ENCODE measurements around the gene MED12L.

The MED12L gene

GRCh38 chr3:151182349-151183079, 97.0 kb downstream of the MED12L start:
- DNase-seq: no peak

DNA sequence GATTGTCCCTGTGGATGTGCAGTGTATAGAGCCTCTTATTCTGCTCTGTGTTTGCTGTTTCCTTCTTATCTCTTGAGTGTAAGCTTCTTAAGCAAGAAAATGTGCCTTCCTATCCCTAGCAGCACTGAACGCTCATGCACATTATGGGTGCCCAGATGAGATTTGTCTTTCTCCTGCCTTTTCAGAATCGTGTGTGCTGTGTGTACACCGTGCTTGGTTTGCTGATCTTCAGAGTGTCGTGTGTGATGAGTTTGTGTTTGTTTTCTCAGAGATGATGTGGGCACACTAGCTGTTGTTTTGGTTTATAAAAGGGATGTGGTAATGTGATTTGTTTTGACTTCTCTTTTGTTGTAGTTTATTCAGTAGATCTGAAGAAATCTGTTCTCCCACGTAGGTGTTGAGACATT, 97.8 kb downstream of the MED12L start:
- DNase-seq: no peak

- DNase-seq: no peak
Observed at GRCh38 chr3:151191095-151191494, 105.6 kb downstream of the MED12L start.

DNA sequence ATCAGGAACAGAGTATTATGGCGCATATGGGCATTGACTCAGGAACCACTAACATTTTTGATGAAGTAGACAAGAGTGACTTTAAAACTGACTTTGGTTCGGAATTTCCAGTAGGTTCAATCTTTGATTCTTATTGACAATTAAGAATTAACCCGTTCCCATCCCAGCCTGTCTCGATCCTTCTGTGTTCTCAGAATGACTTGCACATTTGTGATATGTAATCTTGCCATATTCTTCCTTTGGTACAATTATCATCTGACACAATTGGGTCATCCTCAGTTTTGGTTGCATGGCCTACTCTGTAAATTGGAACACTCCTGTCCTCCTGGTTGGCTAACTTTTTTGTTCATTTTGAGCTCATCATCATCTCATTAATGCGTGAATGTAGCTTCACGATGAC, 107.1 kb downstream of the MED12L start:
- no peak for DNase-seq

GRCh38 chr3:151195826-151196225, 110.4 kb downstream of the MED12L start:
- no peak for DNase-seq

GRCh38 chr3:151196434-151196833, 111.0 kb downstream of the MED12L start:
- DNase-seq: no peak

GRCh38 chr3:151197228-151197627, 111.8 kb downstream of the MED12L start:
- DNase-seq: no peak

GRCh38 chr3:151197981-151198767, 112.7 kb downstream of the MED12L start:
- DNase-seq: no peak

- DNase-seq: no peak
Observed at GRCh38 chr3:151198849-151199248, 113.4 kb downstream of the MED12L start.

DNA sequence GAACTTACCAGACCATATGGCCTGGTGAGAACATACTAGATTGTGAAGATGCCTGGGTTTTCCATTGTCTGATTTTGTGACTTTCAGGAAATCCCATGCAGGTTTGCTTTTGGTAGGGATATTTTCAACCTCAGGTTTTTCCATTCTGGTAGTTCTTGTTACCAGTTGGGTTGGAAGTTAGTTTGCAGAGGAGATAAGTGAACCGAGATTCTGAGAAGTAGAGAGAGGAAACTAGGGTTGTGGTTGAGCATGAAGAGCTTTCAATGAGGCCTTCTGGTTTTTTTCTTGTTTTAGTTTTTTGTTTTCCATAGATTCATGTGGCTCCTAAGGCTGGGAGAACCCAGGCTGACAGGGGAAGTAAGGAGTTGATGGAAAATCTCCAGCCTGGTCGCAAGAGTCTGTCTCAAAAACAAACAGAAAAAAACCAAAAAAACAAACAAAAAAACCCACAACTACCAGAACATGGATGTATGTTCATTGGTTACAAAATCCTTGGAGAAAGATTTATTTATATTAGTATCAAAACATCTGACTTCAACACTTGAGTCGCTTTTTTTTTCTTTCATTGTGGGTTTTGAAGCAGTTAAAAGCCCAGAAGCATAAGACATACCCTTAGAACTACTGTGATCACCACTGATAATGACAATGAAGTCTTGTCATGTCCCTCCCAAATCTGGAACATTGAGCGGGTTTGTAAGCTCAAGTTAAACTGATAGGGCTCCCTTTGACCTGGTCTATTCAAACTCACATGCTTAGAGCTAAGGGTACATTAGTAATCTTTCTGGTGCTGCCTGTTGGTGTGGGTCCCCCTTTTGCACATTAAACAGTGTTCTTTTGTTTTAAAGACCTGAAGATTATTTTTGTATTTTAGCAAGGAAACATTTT, 114.3 kb downstream of the MED12L start:
- no peak for DNase-seq

DNA sequence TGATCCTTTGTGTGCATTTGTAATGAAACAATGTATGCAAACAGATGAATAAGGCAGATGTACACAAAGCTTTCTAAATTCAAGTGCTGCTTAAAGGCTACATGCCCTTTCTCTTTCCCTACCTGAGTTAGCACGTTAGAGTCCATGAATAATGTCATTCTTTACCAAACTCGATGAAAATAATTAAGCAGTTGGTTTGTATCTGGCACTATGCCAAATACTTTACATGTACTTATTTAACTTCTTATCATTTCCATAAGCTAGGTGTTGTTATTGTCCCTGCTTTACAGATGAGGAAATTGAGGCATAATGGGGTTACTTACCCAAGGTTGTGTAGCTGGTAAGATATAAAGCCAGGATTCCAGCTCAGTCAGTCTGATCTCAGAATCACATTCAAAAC, 115.1 kb downstream of the MED12L start:
- no peak for DNase-seq

GRCh38 chr3:151201051-151201730, 115.7 kb downstream of the MED12L start:
- no peak for DNase-seq

- peak; percentile 45 for DNase-seq
Observed at GRCh38 chr3:151203051-151203420, 117.6 kb downstream of the MED12L start, which contains the start of gene GPR171. TSS of gene GPR171 (minus strand) at chr3:151203216. CDS start at chr3:151199386, 3,830 bp downstream.

DNA sequence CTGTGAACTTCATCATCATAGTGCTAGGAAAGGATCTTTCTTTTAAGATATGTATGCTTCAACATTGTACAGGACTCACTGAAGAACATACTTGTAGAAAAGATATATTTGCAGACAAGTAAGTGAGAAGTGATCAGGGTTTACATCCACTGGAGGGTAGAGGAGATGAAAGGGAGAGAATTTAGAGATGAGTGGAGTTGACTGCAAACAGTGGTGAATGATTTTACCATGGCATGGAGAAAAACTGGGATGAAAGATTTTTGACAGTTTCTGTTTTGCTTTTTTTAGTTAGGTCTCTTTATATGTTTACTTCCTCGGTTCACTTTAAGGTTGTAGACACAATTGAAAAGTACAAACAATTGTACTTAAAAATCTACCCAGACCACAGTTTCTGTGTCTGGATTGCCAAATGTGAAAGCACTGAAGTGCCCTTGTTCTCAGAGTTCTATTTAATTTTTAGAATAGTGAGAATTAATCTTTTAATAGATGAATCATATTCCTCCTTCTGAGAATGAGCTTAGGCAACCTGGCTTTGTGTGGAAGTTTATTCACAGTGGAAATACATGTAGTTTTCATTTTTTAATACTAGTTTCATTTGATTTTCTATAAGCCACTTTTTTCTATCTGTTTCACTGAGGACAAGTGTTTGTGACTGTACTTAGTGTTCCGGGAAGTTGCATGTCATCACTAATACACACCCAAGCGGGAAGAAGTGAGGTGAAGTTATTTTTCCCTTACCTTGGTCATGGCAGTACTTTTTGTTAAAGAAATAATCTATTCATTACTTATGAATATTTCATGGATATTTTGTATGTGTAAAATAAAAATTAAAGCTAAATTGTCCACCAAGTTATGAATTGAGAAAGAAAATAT, 119.3 kb downstream of the MED12L start:
- no peak for DNase-seq

DNA sequence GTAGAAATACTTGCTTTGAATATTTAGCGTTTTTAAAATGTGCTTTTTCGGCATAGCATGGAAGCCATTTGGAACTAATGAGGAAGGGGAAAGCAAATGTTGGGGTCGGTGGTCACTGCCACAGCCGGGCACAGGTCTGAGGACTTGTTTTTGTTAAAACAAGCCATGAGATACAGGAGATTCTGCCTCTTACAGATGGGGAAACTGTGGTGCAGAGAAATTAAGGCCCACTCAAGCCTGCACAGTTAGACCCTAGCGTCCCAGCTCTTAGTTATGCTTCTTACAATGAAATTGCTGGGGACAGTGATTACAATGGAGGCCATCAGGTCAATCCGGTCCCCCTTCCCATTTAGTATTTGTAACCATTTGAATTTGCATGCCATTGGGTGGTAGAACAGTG, 120.0 kb downstream of the MED12L start:
- DNase-seq: no peak

GRCh38 chr3:151206201-151206600, 120.7 kb downstream of the MED12L start:
- DNase-seq: no peak

- no peak for DNase-seq
Observed at GRCh38 chr3:151209654-151210053, 124.2 kb downstream of the MED12L start.

DNA sequence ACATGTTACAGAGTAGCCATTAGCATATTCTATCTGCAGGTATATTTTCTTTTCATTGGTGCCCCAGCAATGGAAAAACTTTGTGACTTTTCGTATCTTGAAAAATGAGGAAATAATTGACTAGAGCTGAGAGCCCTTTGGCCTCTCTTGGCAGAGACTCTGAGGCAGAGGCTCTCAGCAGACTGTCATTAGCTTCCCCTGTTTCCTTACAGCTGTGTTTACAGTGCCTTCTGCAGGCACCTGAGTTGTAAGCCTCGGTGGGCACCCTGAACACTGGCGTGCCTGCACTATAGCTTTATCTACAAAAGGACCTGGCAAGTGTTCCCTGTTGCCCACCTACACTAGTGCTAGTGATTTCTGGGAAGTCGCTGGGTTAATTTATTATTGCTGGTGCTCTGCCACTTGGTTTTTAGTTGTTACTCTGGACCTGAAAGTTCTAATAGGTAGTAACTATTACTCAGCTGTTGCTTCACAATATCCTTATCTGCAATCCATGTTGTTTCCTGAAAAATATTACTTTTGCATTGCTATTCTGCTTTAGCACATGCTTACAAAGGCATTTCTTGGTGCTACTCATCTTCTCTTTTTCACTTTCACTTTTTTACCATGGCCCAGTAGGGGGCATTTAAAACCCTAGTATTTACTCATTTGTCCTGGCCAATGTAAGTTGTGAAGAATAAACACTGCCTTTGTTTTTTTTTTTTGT, 125.4 kb downstream of the MED12L start:
- DNase-seq: no peak

- no peak for DNase-seq
Observed at GRCh38 chr3:151213151-151213550, 127.7 kb downstream of the MED12L start.

DNA sequence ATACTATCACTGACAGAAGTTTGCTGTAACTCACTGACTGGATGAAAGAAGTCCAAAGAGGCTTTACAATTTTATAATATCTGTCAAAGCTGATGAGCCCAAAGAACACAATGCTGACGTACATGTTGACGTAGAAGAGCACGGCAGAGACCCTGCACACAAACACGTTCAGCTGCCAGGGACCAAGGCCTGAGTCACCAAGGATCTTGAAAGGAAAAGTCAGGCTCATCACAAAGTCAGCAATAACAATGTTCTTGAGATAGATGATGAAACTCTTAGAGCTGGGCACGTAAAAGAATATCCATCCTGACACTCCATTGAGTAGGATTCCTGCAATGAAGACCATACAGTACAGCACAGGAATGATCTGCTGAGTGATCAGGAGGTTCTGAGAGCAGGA, 128.4 kb downstream of the MED12L start:
- DNase-seq: no peak

GRCh38 chr3:151214459-151214858, 129.0 kb downstream of the MED12L start:
- no peak for DNase-seq
